ENCODE data around the gene MORF4L1.
"Not testable (repeated sequence)": the region's sequence is repeated elsewhere in the genome, so short reads cannot be mapped to it uniquely, and the experiment has no call there.

DNA sequence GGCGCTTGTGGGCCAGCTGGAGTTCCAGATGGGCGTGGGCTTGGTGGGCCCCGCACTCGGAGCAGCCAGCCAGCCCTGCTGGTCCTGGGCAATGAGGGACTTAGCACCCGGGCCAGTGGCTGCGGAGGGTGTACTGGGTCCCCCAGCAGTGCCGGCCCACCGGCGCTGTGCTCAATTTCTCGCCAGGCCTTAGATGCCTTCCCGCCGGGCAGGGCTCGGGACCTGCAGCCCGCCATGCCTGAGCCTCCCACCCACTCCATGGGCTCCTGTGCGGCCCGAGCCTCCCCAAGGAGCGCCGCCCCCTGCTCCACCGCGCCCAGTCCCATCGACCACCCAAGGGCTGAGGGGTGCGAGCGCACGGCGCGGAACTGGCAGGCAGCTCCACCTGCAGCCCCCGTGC, 25.8 kb upstream of the MORF4L1 start:
- TF ChIP-seq, protein P1, sequence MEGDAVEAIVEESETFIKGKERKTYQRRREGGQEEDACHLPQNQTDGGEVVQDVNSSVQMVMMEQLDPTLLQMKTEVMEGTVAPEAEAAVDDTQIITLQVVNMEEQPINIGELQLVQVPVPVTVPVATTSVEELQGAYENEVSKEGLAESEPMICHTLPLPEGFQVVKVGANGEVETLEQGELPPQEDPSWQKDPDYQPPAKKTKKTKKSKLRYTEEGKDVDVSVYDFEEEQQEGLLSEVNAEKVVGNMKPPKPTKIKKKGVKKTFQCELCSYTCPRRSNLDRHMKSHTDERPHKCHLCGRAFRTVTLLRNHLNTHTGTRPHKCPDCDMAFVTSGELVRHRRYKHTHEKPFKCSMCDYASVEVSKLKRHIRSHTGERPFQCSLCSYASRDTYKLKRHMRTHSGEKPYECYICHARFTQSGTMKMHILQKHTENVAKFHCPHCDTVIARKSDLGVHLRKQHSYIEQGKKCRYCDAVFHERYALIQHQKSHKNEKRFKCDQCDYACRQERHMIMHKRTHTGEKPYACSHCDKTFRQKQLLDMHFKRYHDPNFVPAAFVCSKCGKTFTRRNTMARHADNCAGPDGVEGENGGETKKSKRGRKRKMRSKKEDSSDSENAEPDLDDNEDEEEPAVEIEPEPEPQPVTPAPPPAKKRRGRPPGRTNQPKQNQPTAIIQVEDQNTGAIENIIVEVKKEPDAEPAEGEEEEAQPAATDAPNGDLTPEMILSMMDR (conservative IDR thresholded peaks at IDR 0.05 in 1 of 2, IDR thresholded peaks at IDR 0.05 in 1 of 2; ENCODE audit: low read depth in 1 of 2, low read length in 2 of 2), result not testable (repeated sequence)
- TF ChIP-seq EZH2 (IDR thresholded peaks at IDR 0.05; ENCODE audit: low read length, missing control alignments), result not testable (repeated sequence)
